Kidney (tissue), 14 donors: ENCODE data around the gene PAK1. TPM values are rescaled to one million over a fixed set of nuclear protein-coding genes. Genes with fewer than 3 reads are reported as not detected.

Source experiments
- DNase-seq, 5 donors: peaks; one replicate each; pipeline ENCODE4 v3.0.0-alpha.2; 2013 to 2020
- FAIRE-seq: peaks from 2 replicates; lab custom pipeline; 2012; peaks lifted over from hg19 to GRCh38; lab: Jason Lieb, UNC
- H3K27ac ChIP-seq, 2 donors: one replicate each; pipeline ENCODE4 v1.7.0; 2013; ENCODE audit warnings: low read depth in 2 of 2, low read length in 2 of 2, inconsistent platforms in 1 of 2
- H3K27me3 ChIP-seq: one replicate; pipeline ENCODE4 v1.7.1; 2013; ENCODE audit warnings: low read length, inconsistent platforms; ENCODE audit not compliant: control insufficient read depth, insufficient read depth
- H3K36me3 ChIP-seq, 3 donors: one replicate each; pipeline versions ENCODE4 v1.7.0 to v1.7.1; 2013; ENCODE audit warnings: low read length in 3 of 3, control low read depth in 1 of 3, inconsistent platforms in 1 of 3; ENCODE audit not compliant: insufficient read depth in 3 of 3, control insufficient read depth in 2 of 3
- H3K4me1 ChIP-seq, 3 donors: one replicate each; pipeline versions ENCODE4 v1.7.0 to v1.7.1; 2013; ENCODE audit warnings: low read length in 3 of 3, inconsistent platforms in 1 of 3, low read depth in 1 of 3; ENCODE audit not compliant: control insufficient read depth in 2 of 3, insufficient read depth in 2 of 3
- H3K4me3 ChIP-seq, 3 donors: one replicate each; pipeline versions ENCODE4 v1.7.0 to v1.8.1; 2013; ENCODE audit warnings: low read length in 3 of 3, control low read depth in 1 of 3, inconsistent platforms in 1 of 3
- H3K9ac ChIP-seq, 3 donors: one replicate each; pipeline versions ENCODE4 v1.7.0 to v1.7.1; 2013; ENCODE audit warnings: low read length in 3 of 3, control low read depth in 1 of 3, inconsistent platforms in 1 of 3
- H3K9me3 ChIP-seq, 3 donors: one replicate each; pipeline versions ENCODE4 v1.7.0 to v1.7.1; 2013; ENCODE audit warnings: low read length in 3 of 3, control low read depth in 1 of 3, inconsistent platforms in 1 of 3; ENCODE audit not compliant: control insufficient read depth in 2 of 3, insufficient read depth in 1 of 3
- intact Hi-C: fragments of 100-400 bp; cut with DNase I; formaldehyde crosslinking; loops from one replicate; pipeline ENCODE4 v1.11.1; 2022
- polyA plus RNA-seq: library from polyadenylated mRNA; stranded (reverse); fragments of 350-450 nt; fragmentation: Illumina TruSeq; extraction: RNeasy Lipid Tissue Mini Kit (QIAGEN cat#74804); gene quantifications from one replicate; pipeline ENCODE4 v1.2.3, GENCODE V29; 2014; ENCODE audit warnings: low read depth, low replicate concordance; ENCODE audit not compliant: insufficient read depth
- total RNA-seq: library from RNA; stranded (reverse); fragmentation: NEBNext Ultra II Directional; extraction: Animal tissue kit (Norgen Biotek cat#: 25700); gene quantifications from one replicate; pipeline ENCODE4 v1.2.1, GENCODE V29; 2021
- TF ChIP-seq, protein P1 (sequence below): IDR thresholded peaks from 3 replicates; pipeline ENCODE4 v1.5.1; 2012; ENCODE audit warnings: mild to moderate bottlenecking, moderate library complexity, borderline replicate concordance; ENCODE audit not compliant: insufficient read depth; ENCODE audit errors: extremely low read depth
- donor health status: control.
- donor health status: control.
- donor health status: control.
- donor health status: control.
- donor health status: control.
- donor health status: DM: yes; HTN: yes; CAD: no.
- donor health status: Normal renal cell carcinoma (clear cell type).

PAK1 gene
- total and polyA plus RNA-seq, 2 donors from 2014 or later: 22.2 to 29.1 TPM

DNA sequence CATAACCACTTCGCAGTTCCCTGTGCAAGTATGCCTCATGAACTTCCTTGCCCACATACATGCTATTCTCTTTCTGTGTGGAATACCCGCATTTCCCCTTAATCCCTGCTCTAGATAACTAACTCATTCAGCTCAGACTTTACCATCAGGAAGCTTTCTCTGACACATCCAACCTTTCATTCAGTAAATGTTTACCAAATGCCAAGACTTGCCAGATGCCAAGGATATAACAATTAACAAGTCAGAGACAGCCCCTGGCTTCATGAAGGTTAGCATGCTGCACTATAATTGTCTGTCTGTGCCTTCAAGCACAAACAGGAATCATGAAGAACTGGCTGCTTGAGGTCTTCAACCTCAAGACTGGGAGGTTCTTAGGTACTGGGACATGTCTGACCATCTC is 101.2 kb downstream of the PAK1 start:
- DNase-seq (no peak), FAIRE-seq (peak; percentile 35)
- H3K9ac ChIP-seq: no peak overlapping the region
- H3K27ac ChIP-seq: no peak overlapping the region
- no peak overlapping the region for H3K4me3 ChIP-seq
- H3K27me3 ChIP-seq: no peaks in the 10 kb centered on the region
- TF ChIP-seq, protein P1, sequence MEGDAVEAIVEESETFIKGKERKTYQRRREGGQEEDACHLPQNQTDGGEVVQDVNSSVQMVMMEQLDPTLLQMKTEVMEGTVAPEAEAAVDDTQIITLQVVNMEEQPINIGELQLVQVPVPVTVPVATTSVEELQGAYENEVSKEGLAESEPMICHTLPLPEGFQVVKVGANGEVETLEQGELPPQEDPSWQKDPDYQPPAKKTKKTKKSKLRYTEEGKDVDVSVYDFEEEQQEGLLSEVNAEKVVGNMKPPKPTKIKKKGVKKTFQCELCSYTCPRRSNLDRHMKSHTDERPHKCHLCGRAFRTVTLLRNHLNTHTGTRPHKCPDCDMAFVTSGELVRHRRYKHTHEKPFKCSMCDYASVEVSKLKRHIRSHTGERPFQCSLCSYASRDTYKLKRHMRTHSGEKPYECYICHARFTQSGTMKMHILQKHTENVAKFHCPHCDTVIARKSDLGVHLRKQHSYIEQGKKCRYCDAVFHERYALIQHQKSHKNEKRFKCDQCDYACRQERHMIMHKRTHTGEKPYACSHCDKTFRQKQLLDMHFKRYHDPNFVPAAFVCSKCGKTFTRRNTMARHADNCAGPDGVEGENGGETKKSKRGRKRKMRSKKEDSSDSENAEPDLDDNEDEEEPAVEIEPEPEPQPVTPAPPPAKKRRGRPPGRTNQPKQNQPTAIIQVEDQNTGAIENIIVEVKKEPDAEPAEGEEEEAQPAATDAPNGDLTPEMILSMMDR: no peak
- peaks cover 0 to 4% (median 2%) of the 10 kb centered on the region in 3 donors for H3K4me1 ChIP-seq
- H3K9me3 ChIP-seq: no peaks in the 10 kb centered on the region
- H3K36me3 ChIP-seq: peaks cover 0 to 5% (median 4%) of the 10 kb centered on the region in 3 donors
- intact Hi-C loops: no loop called here

DNA sequence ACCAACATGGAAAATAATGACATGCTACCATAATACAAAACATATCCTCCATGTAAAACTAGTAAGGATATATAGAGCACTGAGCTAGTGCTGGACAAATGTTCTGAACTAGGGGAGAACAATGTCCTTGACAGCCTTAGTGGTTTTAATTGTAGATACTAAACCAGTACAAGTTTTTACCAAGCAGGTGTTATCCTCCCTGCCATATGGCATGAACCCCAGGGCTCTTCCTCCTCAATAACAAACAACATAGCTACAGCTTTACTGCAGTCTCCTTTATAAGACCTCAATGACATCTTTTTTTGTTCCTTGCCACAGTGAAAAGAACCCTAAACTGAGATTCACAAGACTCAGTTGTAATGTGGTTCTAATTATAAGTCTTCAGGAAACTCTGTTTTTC is 102.2 kb downstream of the PAK1 start:
- H3K9ac ChIP-seq: no peak overlapping the region
- H3K9me3 ChIP-seq: no peaks in the 10 kb centered on the region
- no peak overlapping the region for H3K27ac ChIP-seq
- intact Hi-C loops: no loop called here
- H3K27me3 ChIP-seq: no peaks in the 10 kb centered on the region
- no peak for DNase-seq
- peaks cover 0 to 5% (median 4%) of the 10 kb centered on the region in 3 donors for H3K36me3 ChIP-seq
- TF ChIP-seq, protein P1: no peak
- no peak overlapping the region for H3K4me3 ChIP-seq
- peaks cover 0 to 4% (median 2%) of the 10 kb centered on the region in 3 donors for H3K4me1 ChIP-seq
- FAIRE-seq: no peak

DNA sequence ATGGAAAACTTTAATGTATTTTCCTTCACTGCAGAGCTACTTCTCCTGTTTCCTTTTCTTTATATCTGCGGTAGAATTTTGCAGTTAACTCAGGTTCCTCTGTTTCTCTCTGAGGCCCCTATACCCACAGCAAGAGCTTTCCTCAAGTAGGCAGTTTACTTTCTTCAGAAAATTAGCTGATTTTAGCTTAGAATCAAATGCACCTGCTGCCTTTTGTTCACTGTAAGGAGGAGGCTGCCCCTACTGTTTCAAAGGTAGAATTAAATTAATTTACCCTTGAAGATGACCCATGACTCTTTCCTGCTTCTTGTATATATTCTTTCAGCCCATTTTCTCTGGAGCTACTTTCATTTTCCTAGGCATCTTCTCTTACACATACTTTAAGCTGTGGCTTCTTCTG is 103.7 kb downstream of the PAK1 start:
- FAIRE-seq: no peak
- H3K4me1 ChIP-seq: peaks cover 0 to 4% (median 2%) of the 10 kb centered on the region in 3 donors
- peaks cover 0 to 5% (median 4%) of the 10 kb centered on the region in 3 donors for H3K36me3 ChIP-seq
- intact Hi-C loops: no loop called here
- H3K9ac ChIP-seq: no peak overlapping the region
- no peak for DNase-seq
- TF ChIP-seq, protein P1: no peak
- no peak overlapping the region for H3K27ac ChIP-seq
- no peaks in the 10 kb centered on the region for H3K9me3 ChIP-seq
- H3K4me3 ChIP-seq: no peak overlapping the region
- no peaks in the 10 kb centered on the region for H3K27me3 ChIP-seq

DNA sequence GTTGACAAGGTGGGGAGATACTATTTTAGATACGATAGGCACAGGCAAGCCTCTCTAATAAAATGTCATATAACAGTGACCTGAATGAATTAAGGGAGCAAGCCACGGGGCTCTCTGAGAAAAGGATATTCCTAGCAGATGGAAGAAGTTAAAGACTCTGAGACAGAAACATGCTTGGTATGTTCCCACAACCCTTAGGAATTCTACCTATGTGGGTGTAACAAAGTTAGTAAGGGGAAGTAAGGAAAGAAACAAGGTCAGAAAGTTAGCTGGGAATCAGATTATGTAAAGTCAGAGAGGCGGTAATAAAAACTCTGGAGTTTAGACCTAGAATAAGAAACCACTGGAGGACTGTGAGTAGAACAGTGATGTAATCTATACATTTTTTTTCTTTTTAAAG is 112.7 kb downstream of the PAK1 start:
- H3K36me3 ChIP-seq: peaks cover 0 to 6% (median 0%) of the 10 kb centered on the region in 3 donors
- no peak overlapping the region for H3K4me3 ChIP-seq
- intact Hi-C loops: no loop called here
- H3K27me3 ChIP-seq: no peaks in the 10 kb centered on the region
- no peak overlapping the region for H3K27ac ChIP-seq
- H3K4me1 ChIP-seq: no peaks in the 10 kb centered on the region
- no peak for FAIRE-seq
- TF ChIP-seq, protein P1: no peak
- peak in 1 of 5 donors; percentile 7 for DNase-seq
- no peaks in the 10 kb centered on the region for H3K9me3 ChIP-seq
- H3K9ac ChIP-seq: no peak overlapping the region
